ENCODE measurements around the gene TMEM240. TPM values are rescaled to one million over a fixed set of nuclear protein-coding genes. Genes with fewer than 3 reads are reported as not detected.
"Not testable (repeated sequence)": the region's sequence is repeated elsewhere in the genome, so short reads cannot be mapped to it uniquely, and the experiment has no call there.

The TMEM240 gene
- total RNA-seq, 1 experiment from 2014 or later: not detected

DNA sequence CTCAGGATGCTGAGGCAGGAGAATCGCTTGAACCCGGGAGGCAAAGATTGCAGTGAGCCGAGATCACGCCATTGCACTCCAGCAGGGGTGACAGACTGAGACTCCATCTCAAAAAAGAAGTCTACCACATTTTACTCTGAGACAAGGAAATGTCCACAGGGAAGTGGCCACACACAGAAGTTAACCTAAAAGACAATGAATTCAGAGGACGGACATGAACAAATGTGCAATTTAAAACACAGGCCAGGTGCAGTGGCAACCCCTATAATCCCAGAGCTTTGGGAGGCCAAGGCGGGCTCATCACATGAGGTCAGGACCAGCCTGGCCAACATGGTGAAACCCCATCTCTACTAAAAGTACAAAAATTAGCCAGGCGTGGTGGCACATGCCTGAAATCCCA is 17.3 kb upstream of the TMEM240 start:
- DNase-seq (ENCODE audit: low read depth): not testable (repeated sequence)

DNA sequence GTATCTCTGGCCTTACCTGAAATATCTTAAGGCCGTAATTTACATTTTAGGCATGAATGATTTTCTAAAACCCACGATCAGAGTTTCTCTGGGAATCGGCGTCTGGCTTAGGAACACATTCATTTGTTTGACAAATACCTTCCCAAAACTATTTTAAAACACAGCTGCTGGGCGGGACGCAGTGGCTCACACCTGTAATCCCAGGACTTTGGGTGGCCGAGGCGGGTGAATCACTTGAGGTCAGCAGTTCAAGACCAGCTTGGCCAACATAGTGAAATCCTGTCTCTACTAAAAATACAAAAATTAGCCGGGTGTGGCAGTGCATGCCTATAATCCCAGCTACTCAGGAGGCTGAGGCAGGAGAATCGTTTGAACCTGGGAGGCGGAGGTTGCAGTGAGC is 16.5 kb upstream of the TMEM240 start:
- not testable (repeated sequence) for DNase-seq (ENCODE audit: low read depth)

DNA sequence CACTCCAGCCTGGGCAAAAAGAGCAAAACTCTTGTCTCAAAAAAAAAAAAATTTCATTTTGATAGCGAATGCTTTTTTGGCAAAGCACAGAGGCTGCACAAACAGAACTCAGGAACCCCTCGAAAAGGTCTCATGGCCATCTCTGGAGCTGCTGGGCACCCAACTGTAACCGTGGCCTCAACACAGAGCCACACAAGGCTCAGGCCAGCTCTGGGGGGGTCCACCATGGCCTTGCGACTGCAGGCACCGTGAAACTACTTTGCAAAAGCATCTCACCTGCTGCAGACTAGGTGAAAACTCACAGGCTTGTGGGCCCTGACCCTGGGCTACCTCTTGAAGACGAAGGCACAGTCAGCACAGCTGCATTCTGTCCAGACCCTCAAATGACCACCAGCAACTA is 16.1 kb upstream of the TMEM240 start:
- DNase-seq (ENCODE audit: low read depth): no peak

DNA sequence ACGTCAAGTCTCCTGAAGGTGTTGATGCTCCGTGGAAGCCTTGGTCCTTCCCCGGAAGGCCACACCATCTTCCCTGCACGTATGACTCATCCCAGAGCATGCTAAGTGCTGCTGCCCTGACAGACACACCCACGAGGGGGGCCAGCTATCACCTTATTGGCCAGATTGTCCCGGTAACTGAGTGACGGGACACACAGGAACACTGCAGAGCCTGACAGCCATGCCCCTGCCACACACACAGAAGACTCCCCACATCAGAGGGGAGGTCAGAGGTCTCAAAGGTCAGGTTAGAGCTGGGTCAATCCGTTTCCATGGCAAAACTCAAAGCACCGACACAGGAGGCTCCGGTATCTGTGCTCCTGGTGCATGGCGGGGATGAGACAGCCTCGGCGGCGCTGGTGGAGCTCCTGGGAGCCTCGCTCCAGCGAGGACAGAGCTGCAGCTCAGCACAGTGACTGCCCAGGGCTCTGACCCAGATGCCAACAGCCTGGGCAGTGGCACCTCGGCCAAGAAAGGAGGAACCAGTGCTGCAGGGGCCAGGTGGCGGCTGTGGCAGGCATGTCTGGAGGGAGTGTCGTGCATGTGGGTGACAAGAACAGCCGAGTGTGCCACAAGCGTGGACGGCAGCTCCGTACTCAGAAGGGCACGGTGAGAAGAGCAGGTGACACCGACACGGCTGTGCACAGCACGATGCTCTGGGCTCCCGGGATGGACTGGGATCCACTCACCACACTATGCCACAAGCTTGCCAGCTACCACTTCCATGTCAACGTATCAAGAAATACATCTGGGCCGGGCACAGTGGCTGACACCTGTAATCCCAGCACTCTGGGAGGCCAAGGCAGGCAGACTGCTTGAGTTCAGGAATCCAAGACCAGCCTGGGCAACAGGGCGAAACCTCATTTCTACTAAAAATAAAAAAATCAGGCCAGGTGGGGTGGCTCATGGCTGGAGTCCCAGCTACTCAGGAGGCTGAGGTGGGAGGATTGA is 14.8 kb upstream of the TMEM240 start:
- peak; percentile 78 for DNase-seq (ENCODE audit: low read depth)

DNA sequence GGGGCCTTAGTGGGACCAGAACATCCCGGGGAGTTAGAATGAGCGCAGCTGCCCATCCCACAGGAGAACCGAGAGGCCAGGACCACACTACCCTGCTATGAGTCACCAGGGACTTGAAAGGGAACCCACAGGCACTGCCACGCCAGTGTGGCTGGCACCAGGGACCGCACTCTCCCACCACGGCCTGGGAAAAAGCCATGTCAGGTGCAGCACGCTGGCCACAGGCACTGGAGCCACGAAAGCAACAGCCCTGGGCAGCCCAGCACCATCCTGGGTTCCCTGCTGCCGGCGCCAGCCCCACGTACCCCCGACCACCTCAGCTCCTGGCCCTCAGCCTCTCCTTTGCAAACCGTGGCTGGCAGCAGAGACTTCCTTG is 14.1 kb upstream of the TMEM240 start:
- DNase-seq (ENCODE audit: low read depth): peak; percentile 56

DNA sequence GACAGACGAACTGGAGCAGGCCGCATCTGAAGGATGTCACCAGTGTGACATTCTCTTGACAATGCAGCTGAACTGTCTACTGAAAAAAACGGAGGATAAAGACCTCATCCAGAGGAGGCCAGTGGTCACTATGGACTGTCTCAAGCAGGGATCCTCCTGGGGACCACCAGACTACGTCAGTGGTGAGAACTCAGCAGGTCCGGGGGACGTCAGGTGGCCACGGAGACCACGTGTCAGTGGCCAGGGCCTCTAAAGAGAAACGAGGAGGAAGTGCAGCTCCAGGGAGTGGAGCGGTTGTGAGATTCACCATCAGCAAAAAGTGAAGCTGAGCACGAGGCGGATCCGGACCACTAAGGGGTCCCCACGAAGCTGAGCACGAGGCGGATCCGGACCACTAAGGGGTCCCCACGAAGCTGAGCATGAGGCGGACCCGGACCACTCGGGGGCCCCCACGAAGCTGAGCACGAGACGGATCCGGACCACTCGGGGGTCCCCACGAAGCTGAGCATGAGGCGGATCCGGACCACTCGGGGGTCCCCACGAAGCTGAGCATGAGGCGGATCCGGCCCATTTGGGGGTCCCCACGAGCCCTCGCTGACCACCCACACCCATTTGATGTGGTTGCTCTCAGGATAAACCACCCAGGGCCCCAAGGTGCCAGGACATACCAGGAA is 13.5 kb upstream of the TMEM240 start:
- no peak for DNase-seq (ENCODE audit: low read depth)

DNA sequence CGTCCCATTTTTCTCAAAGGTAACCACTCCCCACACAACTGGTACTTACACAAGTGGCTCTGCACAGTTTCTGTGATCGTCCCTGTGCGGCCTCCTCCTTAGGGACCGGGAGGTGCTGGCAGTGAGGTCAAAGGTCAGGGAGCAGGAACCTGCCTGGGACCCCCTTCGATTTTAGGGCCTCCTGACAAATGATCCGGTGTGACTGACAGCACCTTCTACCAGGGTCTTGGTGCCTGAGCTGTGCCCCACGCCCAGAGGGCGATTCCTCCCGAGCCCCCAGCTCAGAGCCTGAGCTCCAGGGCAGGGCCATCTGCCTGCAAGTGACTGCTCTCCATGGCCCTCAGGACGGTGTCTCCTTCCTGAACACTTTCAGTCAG is 11.8 kb upstream of the TMEM240 start:
- DNase-seq (ENCODE audit: low read depth): no peak

DNA sequence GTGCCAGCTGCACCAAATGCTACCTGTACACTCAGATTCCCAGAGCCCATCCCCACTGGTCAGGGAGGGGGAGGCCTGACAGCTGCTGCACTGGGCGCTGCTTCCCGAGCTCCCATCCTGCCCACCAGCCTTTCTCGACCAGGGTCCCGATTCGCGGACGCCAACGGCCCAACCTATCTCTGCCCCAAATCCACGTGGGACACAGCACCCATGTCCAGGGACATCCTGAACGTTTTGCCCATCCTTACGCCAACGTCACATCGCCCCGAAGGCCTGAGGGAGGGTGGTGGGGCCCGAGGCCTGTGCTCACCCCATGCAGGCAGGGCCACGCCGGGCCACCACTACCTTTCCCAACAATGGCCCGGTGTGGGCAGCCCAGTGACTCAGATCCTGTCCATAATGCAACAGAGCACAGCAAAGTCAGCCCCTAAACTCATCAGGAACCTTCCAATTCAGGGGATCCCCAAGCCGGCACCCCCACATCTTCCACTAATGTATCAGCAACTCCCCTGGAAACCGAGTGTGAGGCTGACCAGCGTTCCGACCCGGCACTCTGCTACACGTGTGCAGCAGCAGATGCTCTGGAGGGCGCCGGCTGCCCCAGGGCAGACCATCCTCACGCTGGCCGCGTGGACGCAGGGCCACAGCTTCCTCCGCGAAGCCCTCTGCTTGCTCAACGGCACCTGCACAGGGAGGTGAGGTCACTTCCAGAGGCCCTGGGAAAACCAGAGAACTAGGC is 11.3 kb upstream of the TMEM240 start:
- DNase-seq (ENCODE audit: low read depth): no peak

DNA sequence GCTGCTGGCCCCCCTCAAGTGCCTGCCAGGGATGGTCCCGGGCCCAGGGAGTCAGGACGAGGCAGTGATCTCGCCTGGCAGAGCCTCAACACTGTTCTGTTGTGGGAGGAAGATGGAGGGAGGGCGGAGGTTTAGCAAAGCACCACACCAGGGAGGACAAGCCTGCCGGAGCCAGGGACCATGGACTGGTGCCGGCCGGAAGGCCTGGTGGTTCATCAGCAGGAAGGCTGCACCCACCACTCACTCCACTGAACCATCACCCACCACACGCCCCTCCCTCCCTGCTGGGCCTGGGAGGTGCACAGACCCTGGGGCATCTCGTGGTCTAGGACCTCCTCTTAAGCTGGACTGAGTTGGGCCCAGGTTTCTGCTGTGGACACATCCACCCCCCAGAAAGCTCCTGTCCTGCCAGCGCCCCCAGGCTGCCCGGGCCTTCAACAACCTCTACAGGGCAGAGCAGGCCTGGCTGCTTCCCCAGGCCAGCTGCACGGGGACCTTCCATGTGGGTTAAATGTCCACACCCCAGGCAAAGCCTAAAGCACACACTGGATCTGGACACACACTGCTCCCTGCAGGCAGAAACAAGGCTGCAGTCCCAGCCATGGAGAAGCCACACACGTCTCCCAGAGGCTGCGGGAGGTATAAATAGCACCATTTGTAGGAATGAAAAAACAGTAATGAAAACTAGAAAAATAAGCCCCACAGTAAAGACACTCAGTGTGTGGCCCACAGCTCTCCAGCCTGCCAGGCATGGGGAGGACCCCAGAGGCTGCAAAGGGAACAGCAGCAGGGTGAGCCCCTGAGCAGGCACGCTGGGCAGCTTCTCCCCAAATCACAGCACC is 10.4 kb upstream of the TMEM240 start:
- DNase-seq (ENCODE audit: low read depth): no peak

DNA sequence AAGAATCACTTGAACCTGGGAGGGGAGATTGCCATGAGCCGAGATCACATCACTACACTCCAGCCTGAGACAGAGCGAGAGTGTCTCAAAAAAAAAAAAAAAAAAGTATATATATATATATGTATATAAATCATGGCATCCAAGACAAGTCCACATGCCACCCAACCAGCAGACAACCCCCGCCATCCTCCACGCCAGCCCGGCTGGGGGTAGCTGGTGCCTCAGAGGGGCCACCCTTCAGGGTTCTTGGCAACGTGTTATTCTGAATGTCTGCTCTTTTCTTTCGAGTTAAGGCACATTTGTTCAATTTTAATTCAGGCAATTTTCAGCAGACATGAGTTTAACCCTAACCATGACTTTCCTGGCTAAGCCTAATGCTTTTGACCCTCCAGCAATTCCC is 9.7 kb upstream of the TMEM240 start:
- DNase-seq (ENCODE audit: low read depth): no peak

DNA sequence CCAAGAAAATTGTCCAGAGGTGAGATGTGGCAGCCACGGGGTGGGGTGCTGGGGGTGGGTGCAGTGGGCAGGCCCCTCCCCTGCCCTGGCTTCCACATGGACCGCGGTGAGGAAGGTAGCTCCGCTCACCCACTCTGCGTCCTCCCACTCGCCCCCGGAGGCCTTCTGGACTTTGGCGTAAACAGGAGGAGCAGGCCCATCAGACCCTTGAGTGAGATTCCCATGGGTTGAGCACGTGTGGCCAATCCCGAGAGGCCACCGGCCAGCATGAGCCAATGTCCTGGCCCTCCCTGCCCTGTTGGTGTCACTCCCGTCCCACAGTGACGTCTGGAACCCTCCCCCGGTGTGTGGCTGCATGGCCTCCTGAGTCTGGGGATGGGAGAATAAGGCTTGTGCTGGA is 8.2 kb upstream of the TMEM240 start:
- no peak for DNase-seq (ENCODE audit: low read depth)

DNA sequence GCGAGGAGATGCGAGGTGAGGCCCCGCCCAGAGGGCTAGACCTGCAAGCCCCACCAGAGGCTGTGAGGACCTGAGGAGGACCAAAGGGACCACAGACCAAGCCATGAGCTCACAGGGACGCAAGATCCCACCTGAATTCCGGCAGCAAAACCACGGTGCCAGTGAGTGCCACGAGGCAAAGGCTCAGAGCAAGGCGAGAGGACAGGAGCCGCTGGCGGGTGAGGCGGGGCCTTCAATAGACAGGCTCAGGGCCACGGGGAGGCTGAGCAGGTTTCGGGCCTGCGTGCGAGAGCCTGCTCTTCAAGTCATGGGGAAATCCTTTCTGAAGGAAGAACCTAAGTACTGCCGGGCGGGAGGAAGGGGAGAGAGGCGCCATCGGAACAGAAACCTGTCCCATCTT is 7.1 kb upstream of the TMEM240 start:
- no peak for DNase-seq (ENCODE audit: low read depth)

DNA sequence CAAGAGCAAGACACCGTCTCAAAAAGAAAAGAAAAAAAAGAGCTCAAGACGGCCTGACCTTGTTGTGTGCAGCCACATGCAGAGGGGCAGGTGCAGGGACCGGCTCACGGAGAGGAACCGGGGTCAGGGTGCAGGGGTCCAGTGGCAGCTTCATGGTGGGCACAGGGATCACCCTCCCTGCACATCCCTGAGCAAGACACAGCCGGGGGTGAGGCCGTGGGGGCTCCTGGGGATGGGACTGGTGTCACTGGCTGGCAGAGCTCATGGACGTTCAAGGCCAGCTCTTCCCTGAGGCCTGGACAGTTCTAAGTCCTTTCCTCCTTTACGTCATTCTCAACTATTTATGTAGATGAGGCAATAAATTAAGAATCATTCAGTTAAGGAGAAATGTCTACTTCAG is 6.6 kb upstream of the TMEM240 start:
- no peak for DNase-seq (ENCODE audit: low read depth)

DNA sequence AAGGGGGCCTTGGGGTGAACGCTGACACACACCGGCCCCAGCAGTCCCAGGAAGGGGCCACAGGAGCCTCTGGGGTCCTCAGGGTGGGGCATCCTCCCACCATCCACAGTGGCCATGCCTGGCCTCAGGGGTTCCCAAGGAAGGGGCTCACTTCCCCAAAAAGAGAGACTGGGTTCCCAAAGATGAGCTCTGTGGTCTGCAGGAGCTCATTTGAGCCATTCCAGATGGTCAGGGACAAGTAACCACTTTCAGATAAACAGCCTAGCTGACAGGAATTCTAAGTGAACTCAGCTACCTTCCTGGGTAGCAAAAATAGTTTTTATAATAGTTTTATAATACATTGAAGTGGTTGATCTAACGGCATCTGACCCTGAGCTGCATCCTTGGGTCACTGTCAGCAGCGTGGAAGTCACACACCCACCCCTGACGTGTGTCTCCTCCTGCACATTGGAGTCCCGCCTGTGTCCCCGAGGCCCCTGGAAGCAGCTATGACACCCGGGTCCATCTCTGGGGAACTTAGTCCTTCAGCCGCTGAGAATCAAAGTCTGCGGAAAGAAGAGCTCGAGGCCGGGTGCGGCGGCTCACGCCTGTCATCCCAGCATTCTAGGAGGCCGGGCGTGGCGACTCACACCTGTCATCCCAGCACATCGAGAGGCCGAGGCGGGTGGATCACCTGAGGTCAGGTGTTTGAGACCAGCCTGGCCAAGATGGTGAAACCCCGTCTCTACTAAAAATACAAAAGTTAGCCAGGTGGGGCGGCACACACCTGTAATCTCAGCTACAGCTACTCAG is 5.7 kb upstream of the TMEM240 start:
- no peak for DNase-seq (ENCODE audit: low read depth)

DNA sequence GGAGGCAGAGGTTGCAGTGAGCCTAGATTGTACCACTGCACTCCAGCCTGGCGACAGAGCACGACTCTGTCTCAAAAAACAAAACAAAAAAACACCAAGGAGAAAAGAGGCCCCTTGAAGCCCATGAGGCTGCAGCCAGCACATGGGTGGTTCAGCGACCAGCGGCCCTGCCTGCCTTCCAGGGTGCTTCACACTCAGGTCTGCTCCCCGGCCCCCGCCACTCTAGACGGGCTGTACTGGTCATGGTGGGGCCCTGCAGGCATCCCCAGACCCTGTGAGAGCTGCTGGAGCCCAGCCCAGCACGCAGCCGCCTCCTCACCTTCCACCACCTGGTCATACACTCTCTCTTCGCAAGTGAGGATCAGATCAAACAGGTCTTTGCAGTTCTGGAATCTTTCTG is 4.1 kb upstream of the TMEM240 start:
- DNase-seq (ENCODE audit: low read depth): no peak

DNA sequence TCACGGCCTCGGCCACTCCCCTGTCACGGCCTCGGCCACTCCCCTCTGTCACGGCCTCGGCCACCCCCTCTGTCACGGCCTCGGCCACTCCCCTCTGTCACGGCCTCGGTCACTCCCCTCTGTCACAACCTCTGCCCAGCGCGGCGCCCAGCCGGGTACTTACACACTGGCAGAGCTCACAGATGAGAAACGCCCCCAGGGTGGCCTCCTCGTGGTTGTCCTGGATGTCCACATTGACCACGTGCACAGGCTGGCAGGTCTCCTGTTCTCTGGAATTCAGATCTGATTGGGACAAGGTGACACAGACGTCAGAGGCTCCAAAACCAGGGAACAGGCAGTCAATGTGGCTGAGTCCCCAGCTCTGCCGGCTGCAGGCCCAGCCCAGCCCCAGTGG is 3.3 kb upstream of the TMEM240 start:
- DNase-seq (ENCODE audit: low read depth): peak; percentile 18

DNA sequence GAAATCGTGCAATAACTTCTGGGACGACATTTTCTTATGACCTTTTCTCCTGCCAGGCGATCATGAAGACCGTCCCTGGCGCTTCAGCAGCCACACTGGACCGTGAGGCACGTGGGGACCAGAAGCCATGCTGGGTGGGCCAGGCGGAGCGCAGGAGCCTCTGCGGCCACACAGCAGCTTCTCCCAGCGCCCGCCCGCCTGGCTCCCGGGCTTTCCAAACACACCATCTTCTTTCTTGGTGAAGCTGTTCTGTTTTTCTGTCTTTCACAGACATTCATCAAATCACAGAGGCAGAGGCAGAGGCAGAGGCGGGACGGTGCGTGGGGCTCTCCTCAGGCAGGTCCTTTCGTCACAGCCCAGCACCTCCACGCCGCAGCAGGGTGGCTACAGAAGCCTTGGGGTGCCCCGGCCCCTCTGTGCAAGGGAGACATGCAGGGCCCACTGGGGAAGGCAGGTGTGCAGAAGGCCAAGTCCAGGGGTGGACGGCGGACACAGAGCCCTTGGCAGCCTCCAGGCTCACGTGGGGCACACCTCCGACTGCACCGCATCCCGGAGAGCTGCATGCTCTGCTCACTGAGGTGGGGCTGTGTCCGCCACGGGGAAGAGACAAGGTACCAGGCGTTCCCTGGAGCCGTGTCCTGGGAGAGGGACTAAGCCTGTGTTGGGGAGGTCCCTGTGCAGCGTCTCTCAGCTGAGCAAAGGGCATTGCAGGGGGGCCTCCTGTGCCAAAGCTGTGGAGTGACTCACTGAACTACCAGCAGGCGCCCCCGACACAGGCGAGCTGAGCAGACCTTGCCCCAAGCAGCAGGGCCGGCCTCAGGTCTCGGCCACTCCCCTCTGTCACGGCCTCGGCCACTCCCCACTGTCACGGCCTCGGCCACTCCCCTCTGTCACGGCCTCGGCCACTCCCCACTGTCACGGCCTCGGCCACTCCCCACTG is 2.6 kb upstream of the TMEM240 start:
- DNase-seq (ENCODE audit: low read depth): no peak

DNA sequence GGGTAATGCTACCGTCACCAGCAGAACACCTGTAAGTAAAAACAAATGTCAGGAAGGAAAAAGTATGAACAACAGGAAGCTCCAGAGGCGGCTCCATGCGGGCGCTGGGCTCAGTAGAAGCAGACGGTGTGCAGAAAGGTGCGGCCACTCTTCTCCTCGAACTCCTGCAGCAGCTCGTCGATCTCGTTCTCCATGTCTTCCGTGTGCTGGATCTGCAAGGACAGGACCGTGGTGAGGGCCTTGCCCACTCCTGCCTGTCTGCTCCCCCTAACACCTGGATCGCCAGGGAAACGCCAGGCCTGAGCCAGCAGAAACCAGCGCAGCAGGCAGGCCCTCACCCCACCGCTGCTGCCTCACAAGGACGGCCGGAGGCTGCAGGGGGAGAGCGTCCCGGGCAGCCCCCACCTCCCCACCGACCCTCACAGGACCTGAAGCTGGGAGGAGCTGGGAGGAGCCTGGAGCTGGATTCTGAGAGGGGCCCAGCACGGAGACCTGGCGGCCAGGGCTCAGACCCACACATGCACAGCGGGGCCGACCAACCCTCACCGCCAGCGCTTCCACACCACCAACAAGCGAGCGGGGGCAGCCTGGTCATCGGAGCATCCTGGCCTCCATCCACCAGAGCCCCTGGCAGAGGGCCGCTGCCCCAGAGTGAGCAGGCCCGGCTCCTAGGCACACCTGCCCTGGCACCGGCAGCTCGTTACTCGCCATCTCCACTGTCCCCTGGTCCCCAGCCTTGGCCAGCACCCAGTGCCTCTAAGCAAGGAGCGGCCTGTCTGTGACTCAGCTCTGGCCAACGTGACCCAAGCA is 1.7 kb upstream of the TMEM240 start:
- DNase-seq (ENCODE audit: low read depth): no peak

All from RPMI7951 (cell line).